ENCODE results near the gene MESP2.

DNA sequence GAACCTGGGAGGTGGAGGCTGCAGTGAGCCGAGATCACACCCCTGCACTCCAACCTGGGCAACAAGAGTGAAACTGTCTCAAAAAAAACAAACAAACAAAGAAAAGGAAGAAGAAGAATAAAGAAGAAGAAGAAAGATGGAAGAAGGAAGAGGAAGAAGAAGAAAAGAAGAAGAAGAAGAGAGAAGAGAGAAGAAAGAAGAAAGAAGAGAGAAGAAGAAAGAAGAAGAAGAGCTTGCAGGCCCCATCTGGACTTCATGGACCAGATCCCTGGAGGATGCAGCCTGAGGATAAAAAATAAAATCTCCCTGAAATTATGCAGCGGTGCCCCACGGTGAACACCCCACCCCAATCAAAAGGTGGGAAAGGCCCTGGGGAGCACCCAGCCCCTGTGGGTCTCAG lies 16.3 kb upstream of the MESP2 start:
- TF ChIP-seq, protein P1, sequence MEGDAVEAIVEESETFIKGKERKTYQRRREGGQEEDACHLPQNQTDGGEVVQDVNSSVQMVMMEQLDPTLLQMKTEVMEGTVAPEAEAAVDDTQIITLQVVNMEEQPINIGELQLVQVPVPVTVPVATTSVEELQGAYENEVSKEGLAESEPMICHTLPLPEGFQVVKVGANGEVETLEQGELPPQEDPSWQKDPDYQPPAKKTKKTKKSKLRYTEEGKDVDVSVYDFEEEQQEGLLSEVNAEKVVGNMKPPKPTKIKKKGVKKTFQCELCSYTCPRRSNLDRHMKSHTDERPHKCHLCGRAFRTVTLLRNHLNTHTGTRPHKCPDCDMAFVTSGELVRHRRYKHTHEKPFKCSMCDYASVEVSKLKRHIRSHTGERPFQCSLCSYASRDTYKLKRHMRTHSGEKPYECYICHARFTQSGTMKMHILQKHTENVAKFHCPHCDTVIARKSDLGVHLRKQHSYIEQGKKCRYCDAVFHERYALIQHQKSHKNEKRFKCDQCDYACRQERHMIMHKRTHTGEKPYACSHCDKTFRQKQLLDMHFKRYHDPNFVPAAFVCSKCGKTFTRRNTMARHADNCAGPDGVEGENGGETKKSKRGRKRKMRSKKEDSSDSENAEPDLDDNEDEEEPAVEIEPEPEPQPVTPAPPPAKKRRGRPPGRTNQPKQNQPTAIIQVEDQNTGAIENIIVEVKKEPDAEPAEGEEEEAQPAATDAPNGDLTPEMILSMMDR (IDR thresholded peaks at IDR 0.05), result no peak
- TF ChIP-seq ZFX (IDR thresholded peaks at IDR 0.05; ENCODE audit: borderline replicate concordance), result no peak

Data from 22Rv1 (cell line).